KMS-11 (cell line): ENCODE data around the gene USP17L20.
"Not testable (repeated sequence)": the region's sequence is repeated elsewhere in the genome, so short reads cannot be mapped to it uniquely, and the experiment has no call there.

Experiments used
- H2AFZ ChIP-seq: fragments of 200-600 bp; sonication (generic); 2 replicates; pipeline ENCODE4 v1.6.1; 2016; ENCODE audit warnings: antibody characterized with exemption, mixed run types, low read depth
- H3K27ac ChIP-seq: fragments of 200-600 bp; sonication (generic); 2 replicates; pipeline ENCODE4 v1.6.1; 2016; ENCODE audit warnings: mild to moderate bottlenecking, mixed run types
- H3K27me3 ChIP-seq: fragments of 200-600 bp; sonication (generic); 2 replicates; pipeline ENCODE4 v1.6.1; 2017; ENCODE audit warnings: mild to moderate bottlenecking, low read depth, mixed run types, moderate library complexity; ENCODE audit not compliant: insufficient read depth
- H3K36me3 ChIP-seq: fragments of 200-600 bp; sonication (generic); 2 replicates; pipeline ENCODE4 v1.6.1; 2017; ENCODE audit warnings: mild to moderate bottlenecking, mixed run types; ENCODE audit not compliant: insufficient read depth
- H3K4me1 ChIP-seq: fragments of 200-600 bp; sonication (generic); 2 replicates; pipeline ENCODE4 v1.6.1; 2016; ENCODE audit warnings: mild to moderate bottlenecking, low read depth, mixed run types; ENCODE audit not compliant: poor library complexity, severe bottlenecking
- H3K4me2 ChIP-seq: fragments of 200-600 bp; sonication (generic); 2 replicates; pipeline ENCODE4 v1.7.0; 2016; ENCODE audit warnings: mild to moderate bottlenecking, mixed run types
- H3K4me3 ChIP-seq: fragments of 200-600 bp; sonication (generic); IDR thresholded peaks from 2 replicates; pipeline ENCODE4 v1.6.1; 2017; ENCODE audit warnings: low read depth, low read length, mixed read lengths; ENCODE audit not compliant: insufficient read depth
- H3K79me2 ChIP-seq: fragments of 200-600 bp; sonication (generic); 2 replicates; pipeline ENCODE4 v1.6.1; 2016; ENCODE audit warnings: low read depth, mixed run types; ENCODE audit not compliant: insufficient read depth
- H3K9ac ChIP-seq: fragments of 200-600 bp; sonication (generic); 2 replicates; pipeline ENCODE4 v1.6.1; 2016; ENCODE audit warnings: mild to moderate bottlenecking, mixed run types
- H4K20me1 ChIP-seq: fragments of 200-600 bp; sonication (generic); 2 replicates; pipeline ENCODE4 v1.6.1; 2016; ENCODE audit warnings: mild to moderate bottlenecking, mixed run types; ENCODE audit not compliant: insufficient read depth

Gene USP17L20

GRCh38 chr4:9257824-9258223 is at the start of gene USP17L20:
Gene USP17L20 (plus strand): TSS chr4:9258124. CDS start chr4:9258124, 0 bp downstream.
- H3K79me2 ChIP-seq, H2AFZ ChIP-seq, H3K27ac ChIP-seq, H3K4me1 ChIP-seq, H3K4me3 ChIP-seq, H3K27me3 ChIP-seq, H3K9ac ChIP-seq, H3K36me3 ChIP-seq, H4K20me1 ChIP-seq, H3K4me2 ChIP-seq: not testable (repeated sequence)

DNA sequence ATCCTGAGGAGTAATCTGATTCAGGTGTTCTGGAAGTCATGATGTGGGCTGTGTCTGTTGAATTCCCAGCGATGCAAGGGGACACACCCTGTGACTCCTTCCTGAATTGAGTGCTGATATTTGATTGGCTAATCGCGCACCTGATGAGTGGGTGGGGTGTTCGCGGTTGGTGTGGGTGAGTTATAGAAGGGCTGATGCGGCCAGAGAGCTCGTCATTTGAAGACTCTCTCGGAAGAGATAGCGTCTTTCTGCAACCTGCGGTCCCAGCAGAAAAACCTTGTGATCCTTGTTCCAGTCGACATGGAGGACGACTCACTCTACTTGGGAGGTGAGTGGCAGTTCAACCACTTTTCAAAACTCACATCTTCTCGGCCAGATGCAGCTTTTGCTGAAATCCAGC is 47.6 kb upstream of the USP17L20 start, which contains the start of gene USP17L10:
Gene USP17L10, plus strand, starts transcription at position 301 of the 400 bp plus-strand sequence. Its CDS starts 0 bp downstream, at position 301.
- H4K20me1 ChIP-seq, H3K27me3 ChIP-seq, H3K4me3 ChIP-seq, H3K9ac ChIP-seq, H3K36me3 ChIP-seq, H3K79me2 ChIP-seq, H2AFZ ChIP-seq, H3K4me1 ChIP-seq, H3K4me2 ChIP-seq, H3K27ac ChIP-seq: not testable (repeated sequence)

DNA sequence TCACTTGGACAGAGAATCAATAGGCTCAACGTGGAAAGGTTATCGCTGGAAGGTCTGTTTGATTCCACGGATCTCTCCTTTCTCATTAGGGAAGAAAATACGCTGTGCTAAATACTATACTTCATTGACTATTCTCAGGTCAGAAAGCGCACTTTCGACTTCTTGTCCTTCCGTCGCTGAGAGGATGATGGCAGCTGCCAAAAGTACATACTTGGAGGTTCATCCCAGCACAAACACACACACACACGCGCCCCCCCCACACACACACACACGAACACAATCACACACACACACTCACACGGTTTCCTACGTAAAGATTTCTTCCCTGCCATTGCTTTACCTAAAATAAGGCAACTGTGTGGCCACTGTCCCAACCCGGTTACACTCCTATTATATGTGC is 43.2 kb upstream of the USP17L20 start:
- not testable (repeated sequence) for H3K4me1 ChIP-seq, H3K4me2 ChIP-seq, H3K27ac ChIP-seq, H3K9ac ChIP-seq, H2AFZ ChIP-seq, H4K20me1 ChIP-seq, H3K79me2 ChIP-seq, H3K4me3 ChIP-seq, H3K36me3 ChIP-seq, H3K27me3 ChIP-seq

GRCh38 chr4:9215105-9215504 is 42.8 kb upstream of the USP17L20 start, which contains the start of gene USP17L11:
Gene USP17L11 (plus strand): TSS chr4:9215405. CDS start chr4:9215405, 0 bp downstream.
- H4K20me1 ChIP-seq, H3K4me3 ChIP-seq, H3K9ac ChIP-seq: not testable (repeated sequence)

DNA sequence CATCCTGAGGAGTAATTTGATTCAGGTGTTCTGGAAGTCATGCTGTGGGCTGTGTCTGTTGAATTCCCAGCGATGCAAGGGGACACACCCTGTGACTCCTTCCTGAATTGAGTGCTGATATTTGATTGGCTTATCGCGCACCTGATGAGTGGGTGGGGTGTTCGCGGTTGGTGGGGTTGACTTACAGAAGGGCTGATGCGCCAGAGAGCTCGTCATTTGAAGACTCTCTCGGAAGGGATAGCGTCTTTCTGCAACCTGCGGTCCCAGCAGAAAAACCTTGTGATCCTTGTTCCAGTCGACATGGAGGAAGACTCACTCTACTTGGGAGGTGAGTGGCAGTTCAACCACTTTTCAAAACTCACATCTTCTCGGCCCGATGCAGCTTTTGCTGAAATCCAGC is 38.1 kb upstream of the USP17L20 start, which contains the start of gene USP17L12:
Gene USP17L12, plus strand, starts transcription at position 301 of the 400 bp plus-strand sequence. Its CDS starts 0 bp downstream, at position 301.
- H3K79me2 ChIP-seq, H3K36me3 ChIP-seq, H3K4me2 ChIP-seq: not testable (repeated sequence)

More at GRCh38 chr4:9215105-9215504, 42.8 kb upstream of the USP17L20 start, which contains the start of gene USP17L11:
- H3K4me2 ChIP-seq, H3K27me3 ChIP-seq, H3K79me2 ChIP-seq, H3K36me3 ChIP-seq, H3K27ac ChIP-seq, H3K4me1 ChIP-seq, H2AFZ ChIP-seq: not testable (repeated sequence)

GRCh38 chr4:9224596-9224995 is 33.3 kb upstream of the USP17L20 start, which contains the start of gene USP17L13:
Gene USP17L13 (plus strand): TSS chr4:9224896. CDS start chr4:9224896, 0 bp downstream.
- not testable (repeated sequence) for H3K27ac ChIP-seq, H3K4me3 ChIP-seq, H2AFZ ChIP-seq, H3K27me3 ChIP-seq, H3K4me1 ChIP-seq, H3K79me2 ChIP-seq, H3K4me2 ChIP-seq, H3K36me3 ChIP-seq, H4K20me1 ChIP-seq, H3K9ac ChIP-seq

More for the DNA sequence above, 38.1 kb upstream of the USP17L20 start, which contains the start of gene USP17L12:
- H2AFZ ChIP-seq, H3K4me1 ChIP-seq, H3K9ac ChIP-seq, H3K27ac ChIP-seq, H3K4me3 ChIP-seq, H4K20me1 ChIP-seq, H3K27me3 ChIP-seq: not testable (repeated sequence)

DNA sequence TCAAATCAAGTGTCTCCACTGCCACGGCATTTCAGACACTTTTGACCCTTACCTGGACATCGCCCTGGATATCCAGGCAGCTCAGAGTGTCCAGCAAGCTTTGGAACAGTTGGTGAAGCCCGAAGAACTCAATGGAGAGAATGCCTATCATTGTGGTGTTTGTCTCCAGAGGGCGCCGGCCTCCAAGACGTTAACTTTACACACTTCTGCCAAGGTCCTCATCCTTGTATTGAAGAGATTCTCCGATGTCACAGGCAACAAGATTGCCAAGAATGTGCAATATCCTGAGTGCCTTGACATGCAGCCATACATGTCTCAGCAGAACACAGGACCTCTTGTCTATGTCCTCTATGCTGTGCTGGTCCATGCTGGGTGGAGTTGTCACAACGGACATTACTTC is 27.7 kb upstream of the USP17L20 start:
- H3K4me1 ChIP-seq, H3K4me3 ChIP-seq, H3K4me2 ChIP-seq: not testable (repeated sequence)

GRCh38 chr4:9234085-9234484 is 23.8 kb upstream of the USP17L20 start, which contains the start of gene USP17L15:
Gene USP17L15 (plus strand): TSS chr4:9234385. CDS start chr4:9234385, 0 bp downstream.
- not testable (repeated sequence) for H3K4me2 ChIP-seq, H3K27ac ChIP-seq, H4K20me1 ChIP-seq, H3K9ac ChIP-seq, H3K27me3 ChIP-seq, H3K4me1 ChIP-seq, H3K36me3 ChIP-seq, H2AFZ ChIP-seq, H3K79me2 ChIP-seq, H3K4me3 ChIP-seq

More for the DNA sequence above, 27.7 kb upstream of the USP17L20 start:
- not testable (repeated sequence) for H3K79me2 ChIP-seq, H4K20me1 ChIP-seq, H2AFZ ChIP-seq, H3K27me3 ChIP-seq, H3K27ac ChIP-seq, H3K36me3 ChIP-seq, H3K9ac ChIP-seq

- H3K27me3 ChIP-seq, H3K27ac ChIP-seq, H3K79me2 ChIP-seq, H3K9ac ChIP-seq, H3K36me3 ChIP-seq, H2AFZ ChIP-seq, H3K4me1 ChIP-seq, H4K20me1 ChIP-seq, H3K4me2 ChIP-seq, H3K4me3 ChIP-seq: not testable (repeated sequence)
These were observed 19.5 kb upstream of the USP17L20 start for GRCh38 chr4:9238461-9238860.

DNA sequence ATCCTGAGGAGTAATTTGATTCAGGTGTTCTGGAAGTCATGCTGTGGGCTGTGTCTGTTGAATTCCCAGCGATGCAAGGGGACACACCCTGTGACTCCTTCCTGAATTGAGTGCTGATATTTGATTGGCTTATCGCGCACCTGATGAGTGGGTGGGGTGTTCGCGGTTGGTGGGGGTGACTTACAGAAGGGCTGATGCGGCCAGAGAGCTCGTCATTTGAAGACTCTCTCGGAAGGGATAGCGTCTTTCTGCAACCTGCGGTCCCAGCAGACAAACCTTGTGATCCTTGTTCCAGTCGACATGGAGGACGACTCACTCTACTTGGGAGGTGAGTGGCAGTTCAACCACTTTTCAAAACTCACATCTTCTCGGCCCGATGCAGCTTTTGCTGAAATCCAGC is 14.3 kb upstream of the USP17L20 start, which contains the start of gene USP17L17:
Gene USP17L17, plus strand, starts transcription at position 301 of the 400 bp plus-strand sequence. Its CDS starts 0 bp downstream, at position 301.
- not testable (repeated sequence) for H3K4me2 ChIP-seq, H3K36me3 ChIP-seq, H3K9ac ChIP-seq, H3K27me3 ChIP-seq, H3K4me1 ChIP-seq, H3K79me2 ChIP-seq, H4K20me1 ChIP-seq, H2AFZ ChIP-seq, H3K4me3 ChIP-seq, H3K27ac ChIP-seq
